NCI-H1092 treated with DMSO at 0.1 percent for 48 hours (cell line): ENCODE data around the gene RSPO4.
"Not testable (repeated sequence)": the region's sequence is repeated elsewhere in the genome, so short reads cannot be mapped to it uniquely, and the experiment has no call there.

Source experiments
- DNase-seq: peaks from one replicate; lab custom pipeline; 2025; lab: John Stamatoyannopoulos, UW

Gene RSPO4

DNA sequence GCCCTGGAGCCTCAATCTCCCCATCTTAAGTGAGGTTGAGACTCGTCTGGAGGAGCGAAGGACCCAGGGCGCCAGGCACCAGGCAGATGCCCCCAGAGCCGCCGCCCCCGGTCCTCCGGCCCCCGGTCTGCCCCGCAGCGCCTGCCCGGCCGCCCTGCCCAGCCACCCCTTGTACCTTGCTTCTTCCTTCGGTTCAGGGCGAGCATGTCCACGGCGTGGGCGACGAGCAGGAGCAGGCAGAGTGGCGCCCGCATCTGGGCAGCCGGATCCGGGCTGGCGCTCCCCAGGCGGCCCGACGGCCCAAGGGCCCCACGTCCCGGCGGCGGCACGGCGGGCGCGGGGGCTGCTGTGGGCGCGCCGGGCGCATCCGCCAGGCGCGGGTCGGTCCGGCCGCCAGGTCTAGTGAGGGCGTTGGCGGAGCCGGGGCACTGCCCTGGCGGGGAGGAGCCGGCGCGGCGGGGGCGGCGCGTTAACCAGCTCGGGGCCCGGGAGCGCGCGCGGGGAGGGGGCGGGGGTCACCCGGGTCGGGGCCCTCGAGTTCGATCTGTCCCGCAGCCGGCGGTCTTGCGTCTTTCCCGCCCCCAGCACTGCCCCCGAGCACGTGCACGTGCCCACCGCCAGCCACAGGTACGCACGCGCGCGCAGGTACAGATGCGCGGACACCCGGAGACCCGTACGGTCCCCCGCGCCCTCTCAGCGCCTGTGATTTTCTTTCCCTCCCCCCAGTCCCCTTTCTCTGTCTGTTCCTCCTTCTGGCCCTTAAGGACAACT, at the start of gene RSPO4:
Gene RSPO4, minus strand, starts transcription at position 401 of the 771 bp plus-strand sequence. Its CDS starts 147 bp downstream, at position 254.
- no peak for DNase-seq

DNA sequence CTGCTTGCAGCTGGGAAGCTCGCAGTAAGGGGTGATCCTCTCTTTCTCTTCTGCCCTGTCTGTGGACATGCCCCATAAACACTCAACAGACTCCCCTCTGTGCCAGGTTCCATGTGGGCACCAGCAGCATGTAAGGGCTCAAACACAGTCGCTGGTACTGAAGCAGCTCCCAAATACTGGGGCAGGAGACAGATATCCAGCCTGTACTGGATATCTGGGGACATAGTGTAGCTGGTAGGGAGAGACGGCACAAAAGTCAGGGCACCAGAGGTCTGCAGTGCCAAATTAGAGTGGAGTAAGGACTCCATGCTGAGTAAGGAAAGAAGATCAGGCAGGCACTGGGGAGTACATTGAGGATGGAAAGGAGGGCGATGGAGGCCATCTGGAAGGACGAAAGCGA, 48.3 kb upstream of the RSPO4 start:
- no peak for DNase-seq

DNA sequence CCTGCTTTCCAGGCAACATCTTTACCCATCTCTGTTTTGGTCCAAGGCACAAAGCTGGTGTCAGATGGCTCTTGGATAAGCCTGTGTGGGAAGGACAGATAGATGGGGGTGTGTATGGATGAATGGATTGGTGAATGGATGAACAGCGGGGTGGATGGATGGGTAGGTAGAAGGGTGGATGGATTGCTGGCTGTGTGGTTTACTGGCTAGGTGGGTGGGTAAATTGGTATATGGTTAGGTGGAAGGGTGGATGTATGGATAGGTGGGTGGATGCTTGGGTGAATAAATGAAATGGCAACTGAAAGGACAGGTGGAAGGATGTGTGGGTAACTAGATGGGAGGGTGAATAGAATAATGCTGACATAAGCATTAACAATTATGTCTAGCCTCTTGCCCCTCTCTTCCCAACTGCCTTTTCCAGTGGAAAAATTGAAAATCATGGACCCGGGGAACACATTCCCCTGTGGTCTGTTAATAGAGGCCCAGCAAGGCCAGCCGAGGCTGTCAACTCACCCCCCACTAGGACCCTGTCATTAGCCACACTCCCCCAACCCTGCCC, 43.8 kb upstream of the RSPO4 start:
- no peak for DNase-seq

DNA sequence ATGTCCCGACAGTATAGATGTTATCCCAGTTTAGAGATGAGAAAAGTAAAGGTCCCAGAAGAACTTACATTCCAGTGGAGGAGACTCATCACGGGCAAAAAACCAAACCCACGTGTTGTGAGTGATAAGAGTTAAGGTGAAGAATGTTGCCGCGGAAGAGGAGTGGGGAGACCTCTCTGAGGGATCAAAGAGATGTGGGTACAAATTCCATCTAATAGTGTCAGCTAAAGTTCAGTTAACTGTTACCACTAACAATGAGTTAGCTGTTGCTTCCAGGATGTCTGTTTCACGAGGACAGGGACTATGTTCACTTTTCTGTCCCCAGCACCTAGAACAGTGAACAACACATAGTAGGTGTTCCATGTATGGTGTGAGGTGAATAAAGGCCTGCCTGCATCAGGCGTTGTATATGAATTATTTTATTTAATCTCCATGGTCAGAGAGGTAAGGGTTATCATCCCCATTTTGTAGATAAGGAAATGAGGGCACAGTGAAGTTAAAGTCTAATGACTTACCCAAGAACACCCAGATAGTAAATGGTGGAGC, 39.8 kb upstream of the RSPO4 start:
- DNase-seq, result no peak

DNA sequence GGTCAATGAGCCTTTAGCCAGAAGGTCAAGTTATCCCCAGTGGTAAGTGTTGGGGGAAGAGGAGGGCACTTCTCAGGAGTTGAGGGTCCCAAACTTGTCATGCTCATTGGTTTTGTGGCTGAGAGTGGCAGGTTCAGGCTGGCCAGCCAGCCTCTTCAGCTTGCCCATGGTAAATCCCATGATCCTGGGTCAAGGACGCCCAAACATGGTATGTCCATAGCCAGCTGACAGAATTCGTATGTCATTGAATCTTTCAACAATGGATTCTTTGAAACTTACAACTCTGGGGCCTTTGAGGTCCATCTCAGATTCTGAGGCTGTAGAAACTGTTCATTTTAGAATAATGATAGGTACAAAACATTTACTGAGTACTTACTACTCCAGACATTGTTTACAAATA, 36.1 kb upstream of the RSPO4 start:
- no peak for DNase-seq

DNA sequence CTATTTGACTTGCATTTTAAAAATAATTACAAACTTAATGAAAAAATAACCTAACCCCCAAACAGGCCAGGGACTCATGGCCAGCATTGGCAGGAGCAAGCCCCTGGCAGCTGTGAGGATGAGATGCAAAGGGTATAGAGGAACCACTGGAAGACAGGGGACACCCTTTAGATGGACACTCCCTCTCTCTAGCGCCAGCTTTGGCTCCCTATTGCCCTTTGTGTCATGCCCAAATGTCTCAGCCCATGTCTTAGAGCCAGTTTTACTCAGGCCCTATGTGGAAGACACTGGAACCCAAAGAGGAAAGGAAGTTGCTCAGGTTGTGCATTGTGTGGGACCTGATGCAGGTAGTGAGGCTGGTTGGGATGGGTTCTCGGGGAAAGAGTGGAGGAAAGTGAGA, 34.9 kb upstream of the RSPO4 start:
- DNase-seq, result no peak

DNA sequence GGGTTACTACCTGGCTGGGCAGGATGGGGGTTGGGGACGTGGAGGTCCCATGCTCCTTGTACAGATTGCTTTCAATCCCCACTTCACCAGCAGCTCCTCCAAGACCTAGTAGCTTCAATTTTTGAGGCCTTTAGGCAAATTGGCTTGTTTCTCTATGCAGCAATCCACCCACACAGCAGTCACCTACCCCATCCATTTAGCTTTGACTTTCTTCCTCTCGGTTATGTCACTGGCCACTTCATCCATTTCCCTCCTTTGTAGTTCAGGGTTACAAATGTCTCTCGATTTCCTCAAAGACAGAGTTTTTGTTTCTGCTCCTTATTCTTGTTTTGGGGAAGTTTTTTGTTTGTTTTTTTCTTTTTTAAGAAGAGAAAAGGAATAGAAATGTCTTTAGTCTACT, 33.4 kb upstream of the RSPO4 start:
- DNase-seq, result no peak

DNA sequence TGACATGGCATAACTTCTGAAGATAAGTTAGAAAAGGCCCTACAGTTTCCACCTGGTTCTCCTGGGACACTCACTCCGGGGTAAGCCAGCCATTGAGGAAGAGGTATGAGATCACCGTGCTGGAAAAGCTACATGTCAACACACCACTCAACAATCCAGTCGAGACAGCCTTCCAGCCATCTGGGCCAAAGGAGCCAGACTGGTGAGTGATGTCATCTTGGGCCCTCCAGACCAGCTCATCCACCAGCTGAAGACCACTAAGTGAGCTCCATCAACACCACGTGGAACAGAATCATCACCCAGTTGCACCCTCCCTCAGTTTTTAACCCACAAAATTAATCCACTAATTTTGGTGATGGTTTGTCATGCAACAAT, 32.3 kb upstream of the RSPO4 start:
- DNase-seq, result no peak

DNA sequence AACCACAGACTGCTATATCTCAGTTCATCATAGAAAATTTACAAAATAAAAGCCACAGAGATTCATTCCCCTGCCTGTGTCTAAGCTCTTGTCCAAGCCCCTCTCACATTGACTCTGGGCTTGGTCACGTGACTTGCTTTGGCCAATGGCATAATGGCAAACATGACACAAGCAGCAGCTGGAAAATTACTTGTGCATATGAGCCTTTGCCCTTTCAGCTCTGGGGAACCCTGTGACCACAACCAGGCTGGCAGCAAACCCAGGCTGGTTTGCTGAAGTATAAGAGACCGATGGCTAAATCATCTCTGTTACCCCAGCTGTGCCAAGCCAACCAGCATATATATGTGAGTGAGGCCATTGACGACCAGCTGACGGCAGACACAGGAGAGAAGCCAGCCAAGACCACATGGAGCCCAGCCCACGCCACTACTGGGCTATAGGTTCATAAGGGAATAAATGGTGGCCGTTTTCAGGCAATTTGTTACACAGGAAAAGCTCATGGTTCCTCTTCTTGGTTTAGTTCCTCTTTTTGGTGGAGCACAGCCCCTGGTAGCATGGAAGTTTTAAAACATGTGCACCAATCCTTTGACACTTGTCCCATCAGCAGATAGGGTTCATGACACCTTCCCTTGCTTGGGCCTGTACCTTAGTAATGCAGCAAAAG, 31.8 kb upstream of the RSPO4 start:
- DNase-seq, result no peak

DNA sequence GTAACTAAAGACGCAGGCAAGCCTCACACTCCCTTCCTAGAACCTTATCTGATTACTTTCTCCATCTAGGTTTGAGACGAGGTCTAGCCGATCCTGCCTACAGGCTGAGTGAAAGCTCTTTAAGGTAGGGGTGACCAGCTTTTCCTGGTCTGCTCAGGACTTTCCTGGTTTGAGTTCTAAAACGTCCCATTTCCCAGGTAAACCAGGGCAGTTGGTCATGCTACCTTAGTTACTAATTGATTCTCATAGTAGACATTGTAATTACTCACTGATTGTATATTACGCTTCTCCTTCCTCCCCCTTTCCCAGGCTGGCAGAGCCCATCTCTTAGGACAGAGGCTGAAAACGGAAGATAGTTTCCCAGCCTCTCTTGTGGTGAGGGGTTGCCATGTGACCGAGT, 27.9 kb upstream of the RSPO4 start:
- DNase-seq, result no peak

DNA sequence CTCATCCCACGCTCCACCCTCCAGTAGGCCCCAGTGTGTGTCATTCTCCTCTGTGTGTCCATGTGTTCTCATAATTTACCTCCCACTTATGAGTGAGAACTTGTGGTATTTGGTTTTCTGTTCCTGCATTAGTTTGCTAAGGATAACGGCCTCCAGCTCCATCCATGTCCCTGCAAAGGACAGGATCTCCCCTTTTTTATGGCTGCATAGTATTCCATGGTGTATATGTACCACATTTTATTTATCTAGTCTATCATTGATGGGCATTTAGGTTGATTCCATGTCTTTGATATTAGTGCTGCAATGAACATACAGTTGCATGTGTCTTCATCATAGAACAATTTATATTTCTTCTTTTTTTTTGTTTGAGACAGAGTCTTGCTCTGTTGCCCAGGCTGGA, 24.1 kb upstream of the RSPO4 start:
- not testable (repeated sequence) for DNase-seq

DNA sequence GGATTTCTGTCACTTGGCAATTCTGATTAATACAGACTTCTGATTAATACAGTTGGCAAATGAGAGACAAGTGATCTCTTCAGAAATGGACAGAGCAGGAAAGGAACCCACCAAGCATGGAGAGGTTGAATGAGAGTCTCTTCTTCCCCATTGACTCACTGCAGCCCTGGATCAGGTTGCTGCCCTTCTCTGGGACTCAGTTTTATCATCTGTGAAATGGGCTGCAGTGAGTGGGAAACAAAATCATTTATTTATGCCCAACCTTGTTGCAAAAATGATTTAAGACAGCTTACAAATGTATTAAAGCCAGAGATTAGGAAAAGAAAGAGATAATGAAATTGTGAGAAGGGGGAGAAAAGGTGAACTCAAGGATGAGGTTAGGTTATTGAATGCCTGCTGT, 20.8 kb upstream of the RSPO4 start:
- DNase-seq, result no peak

DNA sequence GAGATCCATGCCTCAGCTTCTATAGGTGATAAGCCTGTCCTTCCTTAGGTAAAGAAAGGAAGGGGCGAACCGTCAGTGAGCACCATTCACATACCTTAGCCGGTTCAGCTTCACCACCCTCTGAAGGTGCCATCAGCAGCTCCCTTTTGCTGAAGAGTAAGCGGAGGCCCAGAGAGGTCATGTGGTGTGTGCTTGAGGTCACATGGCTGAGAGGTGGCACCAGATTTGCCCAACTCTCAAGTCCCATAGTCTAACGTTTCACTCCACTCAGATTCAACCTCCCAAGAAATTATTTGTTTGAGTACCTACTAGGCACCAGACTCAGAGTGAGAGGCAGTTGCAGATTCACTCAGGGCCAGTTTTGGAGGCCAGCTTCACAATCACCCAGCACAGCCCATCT, 18.5 kb upstream of the RSPO4 start:
- DNase-seq, result no peak

DNA sequence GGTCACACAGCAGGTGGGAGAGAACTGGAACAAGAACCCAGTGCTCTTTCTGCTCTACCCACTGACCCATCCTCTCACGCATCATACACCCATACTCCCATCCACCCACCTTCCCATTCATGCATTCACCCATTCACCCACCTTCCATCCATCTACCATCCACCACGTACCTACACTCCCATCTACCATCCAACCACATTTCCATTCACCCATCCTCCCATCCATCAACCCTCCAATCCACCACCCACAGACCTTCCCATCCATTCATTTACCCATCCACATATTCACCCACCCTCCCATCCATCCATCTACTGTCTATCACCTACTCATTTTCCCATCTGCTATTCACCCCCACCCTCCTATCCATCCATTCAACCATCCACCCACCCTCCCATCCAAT, 17.2 kb upstream of the RSPO4 start:
- no peak for DNase-seq

DNA sequence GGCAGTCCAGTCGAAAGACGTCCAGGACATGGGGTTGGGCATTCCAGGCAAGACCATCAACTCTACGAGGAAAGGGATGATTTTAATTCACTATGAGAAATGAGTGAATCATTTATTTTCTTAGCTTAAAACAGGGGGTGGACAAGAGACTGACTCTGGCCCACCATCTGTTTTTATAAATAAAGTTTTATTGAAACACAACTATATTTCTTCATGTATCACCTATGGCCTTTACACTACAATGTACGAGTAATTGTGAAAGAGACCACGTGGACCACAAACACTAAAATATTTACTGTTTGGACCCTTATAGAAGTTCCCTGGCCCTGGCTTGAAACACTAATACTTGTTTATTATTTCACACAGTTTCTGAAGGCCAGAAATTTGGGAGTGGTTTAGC, 15.6 kb upstream of the RSPO4 start:
- no peak for DNase-seq

DNA sequence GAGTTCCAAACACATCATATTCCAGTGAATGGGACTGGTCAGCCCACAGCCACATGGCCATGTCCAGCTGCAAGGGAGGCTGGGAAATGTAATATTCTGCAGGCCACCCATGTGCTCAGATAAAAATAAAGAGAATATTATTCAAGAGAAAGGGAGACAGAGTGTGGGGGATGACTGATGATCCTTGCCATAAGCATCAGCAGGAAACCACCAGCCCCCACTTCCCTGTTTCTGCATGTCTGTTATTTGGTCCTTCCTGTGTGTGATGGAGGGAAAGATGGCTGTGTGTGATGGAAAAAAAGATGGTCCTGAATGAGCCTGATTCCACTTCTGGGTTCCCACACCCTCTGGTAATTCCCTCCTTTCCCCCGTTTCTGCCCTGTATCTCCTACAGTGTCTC, 13.1 kb upstream of the RSPO4 start:
- no peak for DNase-seq

DNA sequence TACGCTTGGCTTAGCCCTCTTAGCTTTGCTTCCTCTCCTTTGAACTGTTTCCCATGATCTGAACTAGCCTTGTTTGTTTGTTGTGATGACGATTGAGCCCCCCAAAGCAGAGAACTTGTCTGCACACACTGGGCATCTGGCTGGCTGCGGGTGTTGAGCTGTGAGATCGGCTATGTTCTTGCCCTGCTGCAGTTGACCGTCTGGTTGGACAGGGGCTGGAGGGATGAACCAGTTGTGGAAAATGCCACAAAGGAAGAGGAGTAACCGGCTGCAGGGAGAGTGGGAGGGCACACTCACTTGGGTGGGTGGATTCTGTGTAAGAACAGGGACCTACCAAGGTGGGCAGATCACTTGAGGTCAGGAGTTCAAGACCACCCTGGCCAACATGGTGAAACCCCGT, 12.4 kb upstream of the RSPO4 start:
- no peak for DNase-seq

DNA sequence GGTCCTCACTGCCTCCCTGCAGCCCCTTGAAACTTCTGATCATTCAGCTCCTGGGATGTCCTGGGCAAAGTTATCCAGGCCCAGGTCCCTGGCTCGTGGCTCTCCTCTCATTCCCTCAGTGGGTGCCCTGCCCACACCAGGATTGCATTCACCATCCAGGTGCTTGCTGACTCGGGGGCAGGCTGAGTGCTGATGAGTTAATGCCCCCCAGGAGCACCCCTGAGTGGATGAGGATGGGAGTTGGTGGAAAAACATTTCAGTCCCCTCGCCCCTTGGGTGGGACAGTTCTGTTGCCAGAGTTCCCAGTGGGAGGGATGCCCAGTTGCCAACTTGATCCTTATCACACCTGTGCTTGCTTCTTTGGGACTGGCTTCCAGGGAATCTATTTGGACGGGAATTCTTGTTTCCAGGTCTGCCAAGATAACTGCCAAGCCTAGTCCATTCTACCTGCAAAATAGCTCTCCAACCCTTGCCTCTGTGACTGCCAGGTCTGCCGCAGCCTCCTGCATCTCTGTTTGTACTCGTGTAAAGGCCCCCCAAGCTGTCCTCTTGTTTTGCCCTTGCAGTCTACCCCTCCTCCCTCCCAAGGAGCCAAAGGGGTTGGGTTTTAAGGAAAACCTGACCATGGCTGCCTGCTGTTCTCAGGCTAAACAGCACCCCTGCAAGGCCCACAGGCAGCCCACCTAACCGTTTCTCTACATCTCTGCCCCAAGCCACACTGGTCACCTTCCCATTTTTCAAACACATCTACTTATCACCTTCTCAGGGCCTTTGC, 11.6 kb upstream of the RSPO4 start:
- no peak for DNase-seq

DNA sequence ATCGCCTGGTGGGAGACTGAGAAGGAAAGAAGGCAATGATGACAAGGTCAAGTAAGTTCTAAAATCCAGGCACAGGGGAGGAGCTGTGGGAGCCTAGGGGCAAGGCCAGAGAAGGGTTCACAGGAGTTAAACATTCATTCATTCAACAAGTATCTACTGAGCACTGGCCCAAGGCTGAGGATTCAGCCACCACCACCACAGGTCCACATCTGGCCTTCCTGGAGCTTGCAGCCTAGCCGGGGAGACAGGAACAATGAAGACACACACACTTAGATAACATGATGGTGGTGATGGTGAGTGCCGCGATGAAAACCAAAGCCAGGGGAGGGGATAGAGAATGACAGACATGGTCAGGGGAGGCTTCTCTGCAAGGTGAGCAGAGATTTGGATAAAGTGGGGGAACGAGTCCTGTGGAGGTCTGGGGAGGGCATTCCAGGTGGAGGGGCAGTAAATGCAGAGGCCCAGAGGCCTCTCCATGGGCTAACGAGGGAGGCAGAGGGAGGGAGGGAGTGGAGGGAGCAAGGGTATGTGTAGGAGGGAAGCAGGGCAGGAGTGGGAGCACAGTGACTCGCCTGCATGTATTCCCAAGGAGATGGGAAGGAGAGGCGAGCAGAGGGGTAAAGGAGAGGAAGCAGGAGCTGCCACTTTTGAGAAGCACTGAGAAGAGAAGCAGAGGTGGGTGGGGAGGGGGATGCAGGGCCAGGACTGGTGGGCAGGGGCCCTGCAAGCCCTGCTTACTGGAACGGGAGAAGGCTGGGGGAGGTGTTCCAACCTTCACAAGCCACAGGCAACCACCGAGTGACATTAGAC, 10.5 kb upstream of the RSPO4 start:
- DNase-seq, result no peak

DNA sequence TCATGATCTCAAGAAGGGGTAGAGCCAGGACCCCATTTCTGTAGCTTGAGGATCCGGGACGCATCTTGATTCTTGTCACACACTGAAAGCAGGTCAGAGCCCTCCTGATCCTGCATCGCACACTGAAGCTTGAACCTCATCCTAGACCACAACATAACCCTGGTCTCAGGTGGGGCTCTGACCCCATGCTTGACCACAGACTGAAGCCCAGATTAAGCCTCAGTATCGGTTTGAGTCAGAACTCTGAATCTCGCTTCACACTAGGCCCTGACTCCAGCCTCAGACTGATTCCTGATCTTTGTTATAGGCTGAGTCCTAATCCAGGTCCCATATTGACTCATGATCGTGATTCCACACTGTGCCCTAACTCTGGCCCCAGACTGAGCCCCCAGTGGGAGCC, 8.5 kb upstream of the RSPO4 start:
- no peak for DNase-seq

DNA sequence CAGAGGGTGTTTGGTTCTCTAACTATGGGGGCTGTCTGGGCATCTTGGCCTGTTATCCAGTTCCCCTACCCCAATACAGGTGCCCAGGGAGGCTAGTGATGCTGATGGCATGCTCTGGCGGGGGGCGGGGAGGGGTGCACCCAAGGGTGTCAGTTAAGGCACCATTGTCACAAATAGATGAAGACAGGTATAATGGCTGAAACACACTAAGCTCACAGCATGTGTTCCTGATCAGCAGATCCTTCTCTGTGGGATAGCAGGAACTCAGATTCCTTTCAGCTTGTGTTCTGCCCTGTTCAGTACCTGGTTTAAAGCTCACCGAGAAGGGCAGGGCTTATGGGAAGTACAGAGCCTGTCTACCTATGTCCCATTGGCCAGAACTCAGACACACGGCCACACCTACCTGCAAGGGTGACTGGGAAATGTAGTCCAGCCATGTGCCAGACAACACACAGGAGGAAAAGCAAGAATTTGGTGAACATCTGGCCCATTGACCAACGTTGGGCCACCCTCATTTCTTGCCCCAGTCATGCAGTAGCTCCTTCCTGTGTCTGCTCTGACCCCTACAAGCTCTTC, 3.4 kb upstream of the RSPO4 start:
- no peak for DNase-seq
